ENCODE measurements around the gene RUFY2. TPM values are rescaled to one million over a fixed set of nuclear protein-coding genes. Genes with fewer than 3 reads are reported as not detected.

The RUFY2 gene
- total and polyA plus RNA-seq, 2 donors (not counting 3 experiments of a cell fraction or from before 2014, with no cell fraction given): 5.7 to 24.2 TPM

- FAIRE-seq: no peak
- dilution Hi-C loops (cut with MboI; ENCODE audit: extremely low pct_ligation_motif_present, low sequenced_read_pairs) (no loop called here), intact Hi-C loops (cut with micrococcal nuclease) (no loop called here)
- TF ChIP-seq MYC (IDR thresholded peaks at IDR 0.05; ENCODE audit: low read depth, low read length) (no peak), FOS (IDR thresholded peaks at IDR 0.05; ENCODE audit: borderline replicate concordance, insufficient read depth, low read length) (no peak), JUN (IDR thresholded peaks at IDR 0.05; ENCODE audit: borderline replicate concordance, insufficient read depth, insufficient read length, low read depth) (no peak), GATA2 (IDR thresholded peaks at IDR 0.05; ENCODE audit: insufficient read depth, insufficient read length, low read depth, low read length) (no peak), POLR2A (IDR thresholded peaks at IDR 0.05; ENCODE audit: low read depth, low read length) (no peak), POLR2AphosphoS5 (IDR thresholded peaks at IDR 0.05; ENCODE audit: insufficient read depth, low read depth, low read length) (no peak), MAX (IDR thresholded peaks at IDR 0.05; ENCODE audit: insufficient read depth, insufficient read length) (no peak), EZH2 (IDR thresholded peaks at IDR 0.05; ENCODE audit: borderline replicate concordance, low read depth, low read length, severe bottlenecking) (no peak), CTCF (IDR thresholded peaks at IDR 0.05; ENCODE audit: extremely low read depth in 1 of 2, insufficient read depth in 1 of 2, low read depth in 1 of 2, low read length in 2 of 2) (no peak)
- Histone ChIP-seq H3K9me3 (replicated peaks; ENCODE audit: control insufficient read depth, insufficient read depth, low read length) (no peaks in the 10 kb centered on the region), H3K27ac (ENCODE audit: insufficient read depth, low read depth, low read length) (no peak overlapping the region), H2AFZ (ENCODE audit: low read depth, low read length) (no peak overlapping the region), H3K9me1 (replicated peaks; ENCODE audit: control insufficient read depth, extremely low read depth, insufficient read depth, low read length) (no peaks in the 10 kb centered on the region), H3K4me2 (ENCODE audit: insufficient read depth, low read length) (no peak overlapping the region), H3K4me1 (ENCODE audit: control insufficient read depth, extremely low read depth, insufficient read depth, low read length) (no peaks in the 10 kb centered on the region), H3K27me3 (ENCODE audit: control insufficient read depth in 2 of 2, insufficient read depth in 2 of 2, low read length in 2 of 2) (no peaks in the 10 kb centered on the region), H3K9ac (replicated peaks; ENCODE audit: extremely low read depth, insufficient read depth, low read length) (no peak overlapping the region), H3K4me3 (replicated peaks in 1 of 3; ENCODE audit: insufficient read depth in 1 of 3, low read depth in 1 of 3, low read length in 3 of 3) (no peak overlapping the region), H3K36me3 (ENCODE audit: control insufficient read depth in 2 of 2, extremely low read depth in 1 of 2, insufficient read depth in 2 of 2, low read length in 2 of 2) (peaks cover 6 to 7% of the 10 kb centered on the region in 2 experiments), H3K79me2 (ENCODE audit: control insufficient read depth, insufficient read depth, low read length) (no peaks in the 10 kb centered on the region), H4K20me1 (replicated peaks; ENCODE audit: control insufficient read depth, extremely low read depth, insufficient read depth, low read length) (no peaks in the 10 kb centered on the region)
- no TSS peak for BruUV-seq (replicated peaks)
- ChIA-PET CTCF (interaction anchor here (1.1 to 4.0 kb wide), 3 partner anchors 12 to 36 kb away, joined by 3 to 32 read pairs (median 3); no protein-coding TSS in a partner anchor), POLR2A (interaction anchor here (0.7 kb wide), 1 partner anchor 19 kb away, joined by 3 read pairs; no protein-coding TSS in a partner anchor)
- DNase-seq (ENCODE audit: low read depth, low spot score): no peak
Observed at GRCh38 chr10:68362590-68362989, 44.5 kb downstream of the RUFY2 start.

Measured in endothelial cell of umbilical vein (primary cell).